OCI-LY7 (cell line): ENCODE measurements around the gene ANKFN1. TPM values are rescaled to one million over a fixed set of nuclear protein-coding genes. Genes with fewer than 3 reads are reported as not detected.

Experiments used
- BruUV-seq: library from RNA; stranded (reverse); fragments of 400-500 nt; replicated peaks from 2 replicates; lab custom pipeline; 2021; lab: Mats Ljungman, UMichigan
- CTCF ChIA-PET: fragments of 300-600 bp; sonication (Branson Sonifier 250); formaldehyde crosslinking; loops from one replicate; lab custom pipeline; 2022; ENCODE audit warnings: antibody characterized with exemption; ENCODE audit not compliant: unreplicated experiment; lab: Charles Lee
- POLR2A ChIA-PET: fragments of 300-600 bp; sonication (Branson Sonifier 250); formaldehyde crosslinking; loops from one replicate; lab custom pipeline; 2022; ENCODE audit warnings: antibody characterized with exemption; lab: Charles Lee
- DNase-seq: peaks from one replicate; pipeline ENCODE4 v3.0.0-alpha.2; 2015; ENCODE audit warnings: low spot score
- H2AFZ ChIP-seq: fragments of 200-600 bp; sonication (generic), shearing (Covaris generic); 2 replicates; pipeline ENCODE4 v1.6.1; 2014; ENCODE audit warnings: mild to moderate bottlenecking, antibody characterized with exemption, low read length, moderate library complexity
- H3K27ac ChIP-seq: fragments of 200-600 bp; sonication (generic); 2 replicates; pipeline ENCODE4 v1.5.1; 2014; ENCODE audit warnings: mixed run types, low read depth, mild to moderate bottlenecking, moderate library complexity, low read length, inconsistent platforms; ENCODE audit not compliant: poor library complexity, severe bottlenecking
- H3K36me3 ChIP-seq: fragments of 200-600 bp; sonication (generic); 2 replicates; pipeline ENCODE4 v1.6.1; 2014; ENCODE audit warnings: mild to moderate bottlenecking, antibody characterized with exemption, low read length, moderate library complexity, mixed read lengths; ENCODE audit not compliant: insufficient read depth
- H3K4me1 ChIP-seq: fragments of 200-600 bp; sonication (generic); 2 replicates; pipeline ENCODE4 v1.5.1; 2014; ENCODE audit warnings: mild to moderate bottlenecking, low read length; ENCODE audit not compliant: insufficient read depth, poor library complexity, severe bottlenecking
- H3K4me2 ChIP-seq: fragments of 200-600 bp; sonication (generic); 2 replicates; pipeline ENCODE4 v1.6.1; 2014; ENCODE audit warnings: mild to moderate bottlenecking, low read length
- H3K4me3 ChIP-seq: fragments of 200-600 bp; sonication (generic); 2 replicates; pipeline ENCODE4 v1.5.1; 2014; ENCODE audit warnings: mild to moderate bottlenecking, low read depth, low read length; ENCODE audit not compliant: poor library complexity, severe bottlenecking
- H3K79me2 ChIP-seq: fragments of 200-600 bp; sonication (generic); 2 replicates; pipeline ENCODE4 v1.6.1; 2016; ENCODE audit warnings: low read depth, mild to moderate bottlenecking, low read length, moderate library complexity, mixed read lengths; ENCODE audit not compliant: insufficient read depth
- H3K9me2 ChIP-seq: fragments of 200-600 bp; sonication (generic); 2 replicates; pipeline ENCODE4 v1.6.1; 2016; ENCODE audit warnings: mild to moderate bottlenecking, low read length, mixed read lengths; ENCODE audit not compliant: insufficient read depth
- H3K9me3 ChIP-seq: fragments of 200-600 bp; sonication (generic); 2 replicates; pipeline ENCODE4 v1.6.1; 2014; ENCODE audit warnings: mild to moderate bottlenecking, mixed run types, low read length, mixed read lengths
- H4K20me1 ChIP-seq: fragments of 200-600 bp; sonication (generic); 2 replicates; pipeline ENCODE4 v1.6.1; 2014; ENCODE audit warnings: mild to moderate bottlenecking, antibody characterized with exemption, low read length, moderate library complexity, mixed read lengths; ENCODE audit not compliant: insufficient read depth
- EZH2phosphoT487 ChIP-seq: fragments of 200-600 bp; sonication (generic); IDR thresholded peaks from 2 replicates; pipeline ENCODE4 v1.6.1; 2018; ENCODE audit warnings: low read depth, borderline replicate concordance, mild to moderate bottlenecking, mixed run types, antibody characterized with exemption, low read length, moderate library complexity, mixed read lengths
- intact Hi-C: fragments of 100-400 bp; cut with micrococcal nuclease; formaldehyde crosslinking; loops from one replicate; pipeline ENCODE4 v1.10.0; 2022; ENCODE audit not compliant: unreplicated experiment
- total RNA-seq, 2 experiments: library from RNA; depleted of rRNA in 1 of 2; stranded (reverse); fragments of >200 nt in 1 of 2; shearing (Covaris generic) in 1 of 2; gene quantifications; 2 replicates each; pipeline ENCODE4 v1.2.3, GENCODE V29; 2014 to 2022
- TF ChIP-seq, protein P1 (sequence below): fragments of 200-600 bp; sonication (generic); conservative IDR thresholded peaks from 2 replicates; pipeline ENCODE4 v1.5.1; 2014; ENCODE audit warnings: mild to moderate bottlenecking, antibody characterized with exemption, low read length, moderate library complexity, mixed read lengths

Gene ANKFN1
- total RNA-seq, 2 experiments from 2014 or later, result 0.67 TPM; not detected in 1

DNA sequence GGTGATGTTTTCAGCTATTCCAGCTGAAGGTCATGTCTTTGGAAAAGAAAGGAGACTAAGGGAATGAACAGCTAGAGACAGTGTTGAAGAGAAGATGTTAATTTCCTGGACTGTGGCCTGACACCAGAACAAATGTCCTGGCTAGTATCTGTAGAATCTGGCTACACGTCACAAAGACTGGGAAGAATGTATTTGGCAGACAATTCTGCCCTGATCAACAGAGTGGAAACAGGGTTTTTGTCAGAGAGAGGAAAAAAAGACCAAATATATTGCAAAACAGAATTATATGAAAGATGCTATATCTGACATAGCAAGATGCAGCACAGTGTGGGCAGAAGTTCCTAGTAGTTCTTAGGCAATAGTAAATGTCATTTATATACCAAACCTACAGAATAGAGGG is 17.0 kb upstream of the ANKFN1 start:
- BruUV-seq, result no TSS peak
- H3K36me3 ChIP-seq, result no peaks in the 10 kb centered on the region
- H3K9me2 ChIP-seq, result no peaks in the 10 kb centered on the region
- ChIA-PET POLR2A (no interaction called here), CTCF (no interaction called here)
- H3K27ac ChIP-seq, result no peak overlapping the region
- H3K79me2 ChIP-seq, result no peaks in the 10 kb centered on the region
- TF ChIP-seq, protein P1, sequence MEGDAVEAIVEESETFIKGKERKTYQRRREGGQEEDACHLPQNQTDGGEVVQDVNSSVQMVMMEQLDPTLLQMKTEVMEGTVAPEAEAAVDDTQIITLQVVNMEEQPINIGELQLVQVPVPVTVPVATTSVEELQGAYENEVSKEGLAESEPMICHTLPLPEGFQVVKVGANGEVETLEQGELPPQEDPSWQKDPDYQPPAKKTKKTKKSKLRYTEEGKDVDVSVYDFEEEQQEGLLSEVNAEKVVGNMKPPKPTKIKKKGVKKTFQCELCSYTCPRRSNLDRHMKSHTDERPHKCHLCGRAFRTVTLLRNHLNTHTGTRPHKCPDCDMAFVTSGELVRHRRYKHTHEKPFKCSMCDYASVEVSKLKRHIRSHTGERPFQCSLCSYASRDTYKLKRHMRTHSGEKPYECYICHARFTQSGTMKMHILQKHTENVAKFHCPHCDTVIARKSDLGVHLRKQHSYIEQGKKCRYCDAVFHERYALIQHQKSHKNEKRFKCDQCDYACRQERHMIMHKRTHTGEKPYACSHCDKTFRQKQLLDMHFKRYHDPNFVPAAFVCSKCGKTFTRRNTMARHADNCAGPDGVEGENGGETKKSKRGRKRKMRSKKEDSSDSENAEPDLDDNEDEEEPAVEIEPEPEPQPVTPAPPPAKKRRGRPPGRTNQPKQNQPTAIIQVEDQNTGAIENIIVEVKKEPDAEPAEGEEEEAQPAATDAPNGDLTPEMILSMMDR, result no peak
- no peak for TF ChIP-seq EZH2phosphoT487
- H4K20me1 ChIP-seq, result no peaks in the 10 kb centered on the region
- no peaks in the 10 kb centered on the region for H3K9me3 ChIP-seq
- no peak for DNase-seq
- H3K4me2 ChIP-seq, result no peak overlapping the region
- H3K4me3 ChIP-seq, result no peak overlapping the region
- intact Hi-C loops, result no loop called here
- H2AFZ ChIP-seq, result no peak overlapping the region
- H3K4me1 ChIP-seq, result no peaks in the 10 kb centered on the region

DNA sequence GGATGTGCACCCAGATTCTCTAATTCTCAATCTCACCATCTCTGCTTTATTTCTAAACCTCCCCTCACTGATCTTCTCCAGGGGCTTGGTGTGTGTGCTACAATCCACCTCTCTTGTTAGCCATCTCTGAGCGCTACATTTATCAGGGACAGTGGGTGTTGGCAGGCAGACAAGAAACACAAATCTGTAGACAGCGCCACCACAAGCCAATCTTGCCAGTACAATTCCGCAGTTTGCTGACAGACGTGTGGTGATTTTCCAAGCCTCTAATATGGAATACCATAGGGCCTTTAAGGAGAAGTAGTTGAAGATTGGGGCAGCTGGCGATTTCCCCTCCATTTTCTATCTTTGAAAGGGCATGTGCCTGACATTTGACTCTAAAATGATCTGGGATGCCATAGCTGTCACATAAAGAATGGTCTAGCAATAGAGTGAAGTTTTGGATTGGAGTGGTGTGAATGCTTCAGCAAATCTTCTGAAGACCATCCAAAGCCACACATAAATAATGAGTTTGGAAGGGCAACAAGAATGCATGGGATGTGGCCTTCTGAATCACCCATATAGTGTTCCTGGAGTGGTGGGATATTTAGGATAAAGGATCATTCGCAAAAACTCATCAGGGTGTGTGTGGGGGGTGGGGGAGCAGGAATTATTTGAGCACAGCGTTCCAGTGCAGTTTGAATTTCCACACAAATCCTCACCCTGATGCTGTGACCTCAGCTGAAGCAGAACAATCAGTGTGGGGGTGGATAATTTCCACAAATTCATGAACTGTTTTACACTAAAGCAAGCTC is 12.0 kb upstream of the ANKFN1 start:
- CTCF ChIA-PET, result no interaction called here

More for the DNA sequence above, 12.0 kb upstream of the ANKFN1 start:
- Histone ChIP-seq H3K79me2 (no peaks in the 10 kb centered on the region), H3K9me2 (no peaks in the 10 kb centered on the region), H4K20me1 (no peaks in the 10 kb centered on the region), H3K27ac (no peak overlapping the region), H3K4me2 (no peak overlapping the region), H3K4me1 (no peaks in the 10 kb centered on the region), H2AFZ (no peak overlapping the region), H3K36me3 (no peaks in the 10 kb centered on the region), H3K9me3 (no peaks in the 10 kb centered on the region), H3K4me3 (no peak overlapping the region)
- TF ChIP-seq, protein P1, result no peak
- TF ChIP-seq EZH2phosphoT487, result no peak
- POLR2A ChIA-PET, result no interaction called here
- intact Hi-C loops, result no loop called here
- BruUV-seq, result no TSS peak
- no peak for DNase-seq
